ENCODE data around the gene FYN.

Gene FYN

DNA sequence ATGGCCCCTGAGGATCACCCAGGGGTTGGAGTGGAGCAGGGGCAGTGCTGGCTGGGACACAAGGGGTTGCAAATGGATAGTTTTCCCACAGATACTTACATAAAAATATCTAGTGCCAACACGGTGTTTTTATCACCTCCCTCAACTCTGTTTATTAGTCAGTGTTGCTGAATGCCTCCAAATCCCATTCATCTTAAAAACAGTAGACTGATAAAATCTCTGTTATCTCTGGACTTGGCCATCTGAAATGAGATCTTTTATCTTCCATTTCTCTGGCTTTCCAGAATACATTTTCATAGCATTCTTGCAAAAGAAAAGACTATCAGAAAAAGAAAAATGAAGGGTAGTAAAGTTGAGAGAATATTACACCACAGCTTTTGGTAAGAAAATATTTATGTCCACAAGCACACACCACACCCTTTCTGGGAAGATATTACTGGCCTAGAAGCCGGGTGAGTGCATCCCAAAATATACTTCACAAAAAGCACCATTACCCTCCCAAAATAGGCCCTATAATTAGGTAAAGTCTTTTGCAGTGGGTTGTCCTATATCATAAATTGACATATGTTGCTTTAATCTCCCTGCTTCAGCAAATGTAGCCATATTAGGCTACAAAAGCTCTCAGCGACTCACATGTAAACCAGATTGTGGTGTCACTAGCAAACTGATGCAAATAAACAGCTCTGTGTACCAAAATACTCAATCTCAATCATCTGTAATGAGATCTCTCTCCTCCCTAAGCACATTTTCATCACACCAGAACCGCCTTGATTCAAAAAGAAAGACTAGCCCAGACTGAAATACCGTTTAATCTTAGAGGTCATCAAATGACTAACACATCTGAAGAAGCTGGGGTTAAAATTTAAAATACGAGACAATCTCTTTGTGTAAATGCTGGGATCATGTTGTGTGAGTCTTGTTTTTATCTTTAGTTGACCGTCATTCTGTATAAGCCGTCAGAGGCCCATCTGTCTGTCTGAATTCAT is 96.7 kb downstream of the FYN start:
- DNase-seq (ENCODE audit: low read depth, low spot score) = no peak

DNA sequence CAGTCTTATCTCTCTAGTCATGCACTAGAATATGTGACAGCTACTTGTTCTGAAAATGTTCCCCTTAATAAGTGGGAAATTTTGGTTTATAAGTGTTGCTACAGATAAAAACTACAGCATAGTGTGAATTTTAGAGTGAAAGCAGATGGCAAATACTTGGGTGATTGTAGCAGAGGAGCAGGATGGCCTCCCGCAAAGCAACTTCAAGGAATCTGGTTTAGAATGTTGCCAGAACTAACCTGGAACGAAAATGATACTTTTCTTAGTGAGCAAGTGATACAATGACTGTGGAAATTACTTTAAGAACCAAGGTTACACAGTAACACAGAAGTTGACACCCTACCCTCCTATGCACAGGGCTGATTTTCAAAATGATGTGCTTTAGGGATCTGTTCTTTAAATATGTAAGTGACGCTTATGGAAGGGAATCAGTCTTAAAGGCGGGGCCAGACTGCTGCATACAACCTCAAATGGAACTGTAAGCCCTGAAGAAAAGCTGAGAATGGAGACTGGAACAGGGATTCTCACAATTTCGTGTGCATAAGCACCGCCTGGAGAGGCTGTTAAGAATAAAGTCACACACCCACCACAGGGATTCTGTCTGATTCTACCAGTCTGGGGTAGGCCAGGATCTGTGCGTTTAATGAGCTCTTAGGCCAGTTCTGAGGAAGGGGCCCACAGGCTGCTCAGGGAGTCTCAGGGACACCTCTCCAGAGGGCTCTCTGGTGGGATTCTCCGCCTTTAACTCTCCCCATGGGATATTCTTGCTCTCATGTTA is 97.9 kb downstream of the FYN start:
- H3K27ac ChIP-seq = no peak overlapping the region
- DNase-seq (ENCODE audit: low read depth, low spot score) = no peak

More for the DNA sequence above, 96.7 kb downstream of the FYN start:
- H3K27ac ChIP-seq = no peak overlapping the region

DNA sequence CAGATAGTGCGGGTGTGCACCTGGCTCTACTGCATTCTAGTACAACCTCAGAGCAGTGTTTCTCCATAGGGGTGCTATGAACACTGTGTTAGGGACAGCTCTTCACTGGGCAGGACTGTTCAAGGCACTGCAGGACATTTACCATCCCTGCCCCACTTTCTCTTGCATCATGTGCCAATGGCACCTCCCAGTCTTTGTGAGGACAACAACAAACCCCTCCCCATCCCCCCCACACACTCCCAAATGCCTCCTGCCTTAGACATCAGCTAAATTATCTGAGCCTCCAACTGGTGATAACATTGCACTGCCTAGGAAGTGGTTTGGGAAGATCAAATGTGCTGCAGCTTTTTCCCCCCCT is 98.9 kb downstream of the FYN start:
- no peak for DNase-seq (ENCODE audit: low read depth, low spot score)
- H3K27ac ChIP-seq = no peak overlapping the region

DNA sequence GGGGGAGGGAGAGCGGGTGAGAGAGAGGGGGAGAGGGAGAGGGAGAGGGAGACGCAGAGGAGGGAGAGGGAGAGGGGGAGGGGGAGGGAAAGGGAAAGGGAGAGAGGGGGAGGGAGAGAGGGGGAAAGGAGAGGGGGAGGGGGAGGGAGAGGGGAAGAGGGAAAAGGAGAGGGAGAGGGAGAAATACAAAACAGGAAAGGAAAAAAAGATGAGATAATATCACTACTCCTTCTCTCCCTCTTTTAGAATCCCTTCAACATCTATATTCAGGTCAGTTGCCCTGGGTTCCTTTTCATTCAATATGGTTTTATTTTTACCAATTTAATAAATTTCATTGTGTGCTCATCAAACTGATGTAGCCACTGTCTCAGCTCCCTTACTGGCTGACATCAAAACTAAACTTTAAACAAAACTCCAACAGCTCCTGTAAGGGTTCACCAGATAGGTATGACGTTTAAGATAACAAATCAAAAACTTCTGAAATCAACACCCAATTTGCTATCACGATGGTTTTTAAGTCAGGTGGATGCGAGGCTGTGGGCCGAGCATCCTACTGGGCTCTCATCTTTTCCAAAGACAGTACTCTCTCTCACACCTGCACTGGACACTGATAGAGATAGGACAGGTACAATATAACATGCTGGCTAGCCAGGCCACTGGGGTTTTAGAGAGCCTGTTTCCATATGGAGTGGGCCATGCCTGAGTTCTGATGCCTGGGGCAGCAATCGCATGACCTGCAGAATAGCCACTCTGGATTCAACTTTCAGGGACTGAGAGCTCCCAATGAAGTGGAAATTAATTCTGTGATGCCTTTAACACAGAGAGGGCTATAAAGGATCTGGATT is 99.5 kb downstream of the FYN start:
- no peak overlapping the region for H3K27ac ChIP-seq
- no peak for DNase-seq (ENCODE audit: low read depth, low spot score)

DNA sequence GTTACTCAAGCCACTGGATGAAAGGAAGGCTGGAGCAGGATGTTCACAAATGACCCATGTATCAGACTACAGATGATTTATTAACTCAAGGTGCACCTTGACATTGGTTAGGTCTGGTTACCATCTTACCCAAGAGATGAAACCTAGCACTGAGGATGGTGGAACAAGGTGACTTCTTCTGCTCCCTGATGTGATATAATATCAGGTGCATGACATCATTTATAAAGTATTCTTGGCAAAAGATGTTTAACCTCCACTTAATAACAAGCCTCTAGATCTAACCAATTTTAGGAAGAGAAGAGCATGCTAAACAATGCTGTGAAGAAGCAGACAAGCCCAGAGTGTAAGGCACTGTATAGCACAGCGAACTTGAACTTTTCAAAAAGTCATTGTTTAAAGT is 100.9 kb downstream of the FYN start:
- DNase-seq (ENCODE audit: low read depth, low spot score) = no peak
- no peak overlapping the region for H3K27ac ChIP-seq

DNA sequence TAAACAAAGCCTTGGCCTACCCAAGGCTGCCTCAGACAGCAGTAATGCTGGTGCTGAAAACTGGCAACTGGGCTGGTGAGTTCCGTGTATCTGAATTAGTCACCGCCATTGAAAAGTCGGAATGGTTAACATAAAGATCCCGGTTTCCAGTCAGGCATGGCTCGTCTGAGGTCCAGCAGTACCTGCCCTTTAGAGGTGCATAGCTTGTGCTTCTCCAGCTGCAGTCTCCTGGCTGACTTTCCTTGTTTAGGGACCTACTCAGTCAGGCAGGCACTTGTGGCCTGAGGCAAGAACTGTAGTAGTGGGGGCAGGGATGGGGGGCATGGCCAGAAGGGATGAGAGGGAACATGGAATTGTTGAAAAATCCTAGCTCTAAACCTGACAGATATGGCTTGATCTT is 101.6 kb downstream of the FYN start:
- no peak overlapping the region for H3K27ac ChIP-seq

DNA sequence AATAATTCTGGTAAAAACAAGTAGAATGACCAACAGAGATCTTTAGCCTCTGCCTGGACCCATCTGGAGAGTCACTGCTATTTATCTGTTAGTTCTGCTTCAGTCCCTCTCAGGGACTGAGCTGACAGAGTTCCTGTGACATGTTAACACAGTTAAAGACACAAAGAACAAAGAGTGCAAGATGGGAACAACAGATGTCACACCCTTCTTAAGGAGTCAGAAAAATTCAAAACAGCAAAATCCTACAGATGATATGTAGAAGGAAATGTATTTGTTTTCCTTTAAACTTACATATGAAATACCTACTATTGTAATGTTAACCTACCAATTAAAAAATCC is 102.2 kb downstream of the FYN start:
- no peak for DNase-seq (ENCODE audit: low read depth, low spot score)
- no peak overlapping the region for H3K27ac ChIP-seq

More for the DNA sequence above, 101.6 kb downstream of the FYN start:
- no peak for DNase-seq (ENCODE audit: low read depth, low spot score)

DNA sequence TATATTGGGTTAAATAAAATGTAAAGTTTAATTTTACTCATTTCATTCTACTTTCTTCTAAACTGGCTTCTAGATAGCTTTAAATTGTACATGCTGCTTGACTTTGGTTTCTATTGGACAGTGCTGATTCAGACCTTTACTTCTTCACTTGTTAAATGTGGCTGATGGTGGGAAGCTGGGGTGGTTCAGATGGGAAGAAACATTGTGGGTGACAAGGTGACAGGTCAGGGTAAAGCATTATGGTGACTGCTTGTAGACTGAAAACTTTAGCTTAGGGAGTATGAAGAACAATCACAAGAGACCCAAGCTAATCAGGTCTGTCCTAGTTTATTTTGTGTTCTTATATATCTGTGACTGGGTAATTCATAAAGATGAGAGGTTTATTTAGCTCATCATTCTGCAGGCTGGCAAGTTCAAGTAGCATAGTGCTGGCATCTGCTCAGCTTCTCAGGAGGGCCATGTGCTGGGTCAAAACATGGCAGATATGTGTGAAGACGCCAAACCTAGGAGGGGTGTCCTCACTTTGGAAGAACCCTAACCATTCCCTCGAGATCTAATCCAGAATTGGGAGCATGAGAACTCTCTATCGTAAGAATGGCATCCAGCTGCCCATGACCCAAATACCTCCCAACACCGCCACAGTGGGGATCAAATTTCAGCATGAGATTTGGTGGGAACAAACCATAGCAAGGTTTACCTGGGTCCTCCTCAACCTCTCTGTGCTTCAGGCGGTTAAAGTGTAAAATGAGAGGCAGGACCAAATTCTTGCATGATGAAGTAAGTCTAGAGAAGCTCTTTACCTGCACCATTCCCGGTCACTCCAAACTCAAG is 102.8 kb downstream of the FYN start:
- H3K27ac ChIP-seq = no peak overlapping the region
- no peak for DNase-seq (ENCODE audit: low read depth, low spot score)

DNA sequence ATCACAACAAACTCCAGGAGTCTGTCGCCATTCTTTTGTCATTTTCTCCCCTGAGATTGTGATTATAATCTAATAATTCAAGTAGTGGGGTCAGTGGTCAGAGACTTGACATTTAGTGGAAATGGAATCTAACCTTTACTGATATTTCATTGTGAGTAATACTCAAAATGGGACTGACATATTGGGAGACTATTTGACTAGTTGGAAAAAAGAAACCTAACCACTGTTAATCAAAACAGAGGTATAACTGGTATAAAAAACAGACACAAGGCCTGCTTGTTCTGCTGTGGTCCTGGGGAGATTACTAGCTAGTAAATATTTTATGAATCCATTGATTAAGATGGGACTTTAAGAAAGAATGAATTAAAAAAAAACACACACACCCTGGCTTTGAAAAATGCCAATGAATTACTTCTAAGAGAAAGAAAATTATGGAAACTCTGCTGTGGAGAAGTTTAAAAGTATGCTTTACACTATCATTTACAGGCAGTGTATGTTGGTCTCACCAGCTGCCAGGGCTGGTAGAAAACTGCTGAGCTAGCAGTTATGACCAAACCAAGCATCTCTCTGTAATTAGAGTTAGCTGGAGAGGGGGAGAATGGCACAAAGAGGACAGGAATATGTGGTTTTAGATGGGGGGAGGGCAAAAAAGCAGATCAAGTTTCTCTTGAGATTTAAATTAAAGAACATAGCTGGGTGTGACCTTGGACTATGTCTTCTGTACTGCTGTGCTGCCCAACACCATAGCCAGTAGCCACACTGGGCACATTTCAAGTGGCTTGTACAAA is 103.7 kb downstream of the FYN start:
- no peak overlapping the region for H3K27ac ChIP-seq
- no peak for DNase-seq (ENCODE audit: low read depth, low spot score)

DNA sequence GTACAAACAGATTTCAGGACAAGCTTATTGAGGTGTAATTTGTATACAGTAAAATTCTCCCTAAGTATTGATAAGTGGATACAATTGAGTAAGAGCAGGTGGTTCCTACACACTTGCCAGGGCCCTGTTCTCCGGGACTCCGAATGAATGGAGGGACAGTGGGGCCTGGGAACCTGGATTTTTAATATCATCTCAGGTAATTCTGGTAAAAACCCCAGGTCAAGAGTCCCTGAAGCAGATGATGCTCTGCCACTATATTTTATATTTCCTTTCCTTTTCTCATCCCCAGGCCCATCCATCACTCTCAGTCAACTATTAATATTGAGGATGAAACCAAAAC is 104.9 kb downstream of the FYN start:
- no peak overlapping the region for H3K27ac ChIP-seq

DNA sequence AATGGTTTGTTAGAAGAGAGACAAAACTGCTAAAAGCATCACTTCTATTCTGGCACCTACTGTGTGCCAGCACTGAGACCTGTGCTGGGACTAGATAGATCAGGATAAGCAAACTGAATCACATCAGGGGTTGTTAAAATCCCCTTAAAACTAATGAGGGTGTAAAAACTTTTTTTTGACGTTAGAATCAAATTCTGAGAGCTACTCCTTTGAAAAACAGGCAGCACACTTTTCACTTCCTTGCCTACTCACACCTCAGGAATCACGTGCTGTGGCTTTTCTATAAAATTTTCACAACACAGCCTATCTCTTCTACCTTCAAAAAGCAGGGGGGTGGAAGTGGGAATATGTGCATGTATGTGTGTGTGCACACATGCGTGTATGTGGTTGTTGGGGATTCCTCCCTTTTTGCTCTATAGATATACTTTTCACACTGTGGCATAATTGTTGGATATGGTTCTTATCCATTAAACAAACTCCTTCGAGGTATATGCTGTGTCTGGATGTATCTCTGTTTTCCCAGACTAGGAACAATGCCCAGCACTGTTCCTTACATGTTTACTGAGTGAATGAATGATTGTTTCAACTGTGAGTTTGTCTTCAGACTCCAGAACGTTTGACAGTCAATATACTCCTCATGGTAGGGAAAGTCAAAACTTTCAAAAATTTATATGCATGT is 105.4 kb downstream of the FYN start:
- no peak overlapping the region for H3K27ac ChIP-seq
- DNase-seq (ENCODE audit: low read depth, low spot score) = no peak

More for the DNA sequence above, 104.9 kb downstream of the FYN start:
- no peak for DNase-seq (ENCODE audit: low read depth, low spot score)

DNA sequence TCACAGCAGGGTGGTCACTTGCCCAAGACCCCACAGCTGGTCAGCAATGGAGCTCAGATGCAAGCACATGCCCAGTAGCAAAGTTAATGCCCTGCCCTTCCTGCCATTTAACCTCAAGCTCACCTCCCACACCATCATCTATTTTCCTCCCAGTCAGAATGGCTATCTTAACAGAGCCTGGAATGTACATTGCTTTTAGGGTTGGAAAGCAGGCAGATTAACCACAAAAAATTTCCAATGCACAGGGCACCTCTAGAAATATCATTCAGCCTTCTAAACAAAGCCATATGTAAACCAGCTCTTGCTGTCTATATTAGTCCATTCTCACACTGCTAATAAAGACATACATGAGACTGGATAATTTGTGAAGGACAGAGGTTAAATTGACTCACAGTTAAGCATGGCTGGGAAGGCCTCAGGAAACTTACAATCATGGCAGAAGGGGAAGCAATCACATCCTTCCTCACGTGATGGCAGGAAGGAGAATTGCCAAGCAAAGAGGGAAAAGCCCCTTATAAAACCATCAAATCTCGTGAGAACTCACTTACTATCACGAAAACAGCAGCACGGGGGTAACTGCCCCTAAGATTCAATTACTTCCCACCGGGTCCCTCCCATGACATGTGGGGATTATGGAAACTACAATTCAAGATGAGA is 106.9 kb downstream of the FYN start:
- H3K27ac ChIP-seq = no peak overlapping the region
- no peak for DNase-seq (ENCODE audit: low read depth, low spot score)

DNA sequence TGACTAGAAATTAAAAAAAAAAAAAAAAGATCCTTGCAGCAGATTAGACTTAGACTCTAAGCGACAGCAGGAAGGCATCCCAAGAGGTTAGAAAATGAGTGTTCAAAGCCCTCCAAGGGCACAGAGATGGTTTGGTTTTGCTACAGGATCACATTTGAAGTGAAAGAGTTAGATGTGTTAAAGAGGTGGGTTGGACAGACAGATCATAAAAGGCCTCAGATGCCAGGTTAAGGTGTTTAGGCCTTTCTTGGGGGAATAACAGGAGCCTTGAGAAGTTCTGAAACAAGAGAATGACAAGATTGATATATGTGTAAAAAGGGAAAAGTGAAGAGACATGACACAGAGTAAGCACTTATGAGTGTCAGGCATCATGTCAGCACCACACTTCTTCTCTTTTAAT is 107.5 kb downstream of the FYN start:
- DNase-seq (ENCODE audit: low read depth, low spot score) = no peak
- no peak overlapping the region for H3K27ac ChIP-seq

DNA sequence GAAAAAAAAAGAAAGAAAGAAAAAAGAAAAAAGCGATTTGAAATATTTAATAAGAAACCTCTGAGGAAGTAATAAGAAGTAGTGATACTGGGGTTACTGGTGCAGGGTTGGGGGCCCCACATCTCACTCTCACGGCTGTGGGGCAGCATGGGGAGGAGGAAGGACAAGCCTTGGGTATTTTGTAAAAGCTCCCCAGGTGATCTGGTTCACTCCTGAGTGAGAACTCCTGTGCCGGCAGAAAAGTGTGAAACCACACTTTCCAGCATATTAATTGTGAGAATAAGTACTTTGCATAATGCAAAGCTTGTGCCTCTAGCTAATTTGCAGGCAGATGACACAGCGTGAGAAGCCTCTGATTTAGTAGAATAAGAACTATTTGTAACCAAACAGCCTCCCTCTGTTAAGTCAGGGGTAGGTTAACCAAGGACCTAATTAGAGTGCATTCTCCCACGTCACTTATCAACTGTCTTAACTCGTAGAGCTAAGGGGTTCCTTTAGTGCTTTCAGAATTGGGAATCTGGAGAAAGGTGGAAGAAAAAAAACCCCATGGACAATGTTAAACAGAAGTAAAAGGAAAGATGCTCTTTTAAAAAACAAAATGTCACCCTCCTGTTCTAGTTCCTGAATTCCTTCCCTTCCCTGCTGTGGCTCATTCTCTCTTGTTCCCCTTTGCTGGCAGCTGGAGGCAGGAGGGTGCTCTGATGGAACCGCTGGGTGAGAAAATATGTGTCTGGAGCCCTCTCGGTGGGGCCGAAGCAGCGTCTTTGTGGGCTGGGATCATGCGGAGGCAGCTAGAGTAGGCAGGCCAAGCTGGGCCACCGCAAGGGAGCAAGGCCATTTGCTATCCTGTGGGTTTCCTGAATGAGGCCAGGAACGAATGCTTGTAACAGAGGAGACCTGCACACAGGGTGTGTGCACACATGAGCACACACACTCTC is 108.7 kb downstream of the FYN start:
- DNase-seq (ENCODE audit: low read depth, low spot score) = no peak

DNA sequence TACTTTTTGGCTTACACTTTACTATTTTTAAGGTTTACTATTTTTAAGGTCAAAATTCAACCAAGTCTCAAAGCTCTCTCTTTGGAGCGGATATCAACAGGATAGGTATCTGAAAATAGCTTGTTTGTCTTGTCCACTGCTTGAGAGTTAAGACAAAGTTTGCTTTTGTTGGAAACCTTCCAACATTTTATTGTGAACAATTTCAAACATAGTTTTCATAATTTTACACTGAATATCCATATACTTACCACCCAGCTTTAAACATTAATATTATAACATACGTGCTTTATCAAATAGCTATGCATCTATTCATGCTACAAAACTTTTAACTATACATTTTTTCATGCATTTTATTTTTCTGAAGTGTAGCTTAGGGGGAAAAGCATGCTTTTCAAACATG is 109.9 kb downstream of the FYN start:
- H3K27ac ChIP-seq = no peak overlapping the region

More for the DNA sequence above, 108.7 kb downstream of the FYN start:
- H3K27ac ChIP-seq = no peak overlapping the region

DNA sequence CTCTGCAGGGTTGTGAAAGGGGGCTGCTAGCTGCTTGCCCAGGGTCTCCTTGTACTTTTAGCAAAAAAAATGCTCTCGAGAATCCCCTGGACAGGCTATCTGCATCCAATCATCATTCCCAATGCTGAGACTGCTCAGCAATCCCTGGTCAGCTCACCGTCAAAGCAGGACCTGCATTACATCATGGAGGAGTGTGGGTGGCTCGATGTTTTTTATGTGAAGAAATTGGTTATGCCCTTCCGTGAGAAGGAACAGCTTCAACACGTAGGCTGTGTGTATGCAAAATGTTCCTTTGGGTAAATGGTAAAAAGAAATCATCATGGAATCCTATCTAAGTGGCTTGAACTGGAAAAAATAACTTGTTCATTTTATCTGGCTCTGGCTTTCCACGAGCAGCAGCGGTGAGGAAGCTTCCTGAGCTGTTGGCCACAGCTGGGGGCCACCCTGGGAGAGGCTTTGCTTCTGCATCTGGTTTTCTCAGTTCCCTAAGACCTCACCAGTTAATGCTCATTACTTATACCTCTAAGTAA is 111.4 kb downstream of the FYN start:
- DNase-seq (ENCODE audit: low read depth, low spot score) = no peak
- H3K27ac ChIP-seq = no peak overlapping the region

More for the DNA sequence above, 109.9 kb downstream of the FYN start:
- no peak for DNase-seq (ENCODE audit: low read depth, low spot score)

DNA sequence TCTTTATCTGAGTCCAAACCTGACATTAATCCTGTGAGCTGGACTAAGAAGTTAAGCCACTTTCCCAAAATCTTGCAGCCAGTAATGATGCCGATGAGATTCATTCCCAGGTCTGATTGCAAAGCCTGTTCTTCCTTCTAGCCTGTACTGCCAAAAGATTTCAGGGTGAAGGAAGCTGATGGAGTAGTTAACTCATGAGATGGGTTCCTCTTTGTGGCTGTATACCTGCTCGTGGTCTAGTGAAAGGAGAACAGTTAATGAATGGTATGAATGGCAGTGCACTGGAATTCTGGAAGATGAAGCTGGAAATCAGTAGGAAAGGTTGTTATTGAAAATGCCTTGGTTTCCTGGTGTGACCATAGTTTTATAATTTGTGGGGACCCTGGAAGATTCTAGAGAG is 112.0 kb downstream of the FYN start:
- H3K27ac ChIP-seq = no peak overlapping the region
- no peak for DNase-seq (ENCODE audit: low read depth, low spot score)
